OCI-LY7 (cell line): Measurements from ENCODE around the gene MED27. TPM values are rescaled to one million over a fixed set of nuclear protein-coding genes. Genes with fewer than 3 reads are reported as not detected.

Experiments
- BruUV-seq: library from RNA; stranded (reverse); fragments of 400-500 nt; replicated peaks from 2 replicates; lab custom pipeline; 2021; lab: Mats Ljungman, UMichigan
- CTCF ChIA-PET: fragments of 300-600 bp; sonication (Branson Sonifier 250); formaldehyde crosslinking; loops from one replicate; lab custom pipeline; 2022; ENCODE audit warnings: antibody characterized with exemption; ENCODE audit not compliant: unreplicated experiment; lab: Charles Lee
- POLR2A ChIA-PET: fragments of 300-600 bp; sonication (Branson Sonifier 250); formaldehyde crosslinking; loops from one replicate; lab custom pipeline; 2022; ENCODE audit warnings: antibody characterized with exemption; lab: Charles Lee
- DNase-seq: peaks from one replicate; pipeline ENCODE4 v3.0.0-alpha.2; 2015; ENCODE audit warnings: low spot score
- H2AFZ ChIP-seq: fragments of 200-600 bp; sonication (generic), shearing (Covaris generic); 2 replicates; pipeline ENCODE4 v1.6.1; 2014; ENCODE audit warnings: mild to moderate bottlenecking, antibody characterized with exemption, low read length, moderate library complexity
- H3K27ac ChIP-seq: fragments of 200-600 bp; sonication (generic); 2 replicates; pipeline ENCODE4 v1.5.1; 2014; ENCODE audit warnings: mixed run types, low read depth, mild to moderate bottlenecking, moderate library complexity, low read length, inconsistent platforms; ENCODE audit not compliant: poor library complexity, severe bottlenecking
- H3K36me3 ChIP-seq: fragments of 200-600 bp; sonication (generic); 2 replicates; pipeline ENCODE4 v1.6.1; 2014; ENCODE audit warnings: mild to moderate bottlenecking, antibody characterized with exemption, low read length, moderate library complexity, mixed read lengths; ENCODE audit not compliant: insufficient read depth
- H3K4me1 ChIP-seq: fragments of 200-600 bp; sonication (generic); 2 replicates; pipeline ENCODE4 v1.5.1; 2014; ENCODE audit warnings: mild to moderate bottlenecking, low read length; ENCODE audit not compliant: insufficient read depth, poor library complexity, severe bottlenecking
- H3K4me2 ChIP-seq: fragments of 200-600 bp; sonication (generic); 2 replicates; pipeline ENCODE4 v1.6.1; 2014; ENCODE audit warnings: mild to moderate bottlenecking, low read length
- H3K4me3 ChIP-seq: fragments of 200-600 bp; sonication (generic); 2 replicates; pipeline ENCODE4 v1.5.1; 2014; ENCODE audit warnings: mild to moderate bottlenecking, low read depth, low read length; ENCODE audit not compliant: poor library complexity, severe bottlenecking
- H3K79me2 ChIP-seq: fragments of 200-600 bp; sonication (generic); 2 replicates; pipeline ENCODE4 v1.6.1; 2016; ENCODE audit warnings: low read depth, mild to moderate bottlenecking, low read length, moderate library complexity, mixed read lengths; ENCODE audit not compliant: insufficient read depth
- H3K9me2 ChIP-seq: fragments of 200-600 bp; sonication (generic); 2 replicates; pipeline ENCODE4 v1.6.1; 2016; ENCODE audit warnings: mild to moderate bottlenecking, low read length, mixed read lengths; ENCODE audit not compliant: insufficient read depth
- H3K9me3 ChIP-seq: fragments of 200-600 bp; sonication (generic); 2 replicates; pipeline ENCODE4 v1.6.1; 2014; ENCODE audit warnings: mild to moderate bottlenecking, mixed run types, low read length, mixed read lengths
- H4K20me1 ChIP-seq: fragments of 200-600 bp; sonication (generic); 2 replicates; pipeline ENCODE4 v1.6.1; 2014; ENCODE audit warnings: mild to moderate bottlenecking, antibody characterized with exemption, low read length, moderate library complexity, mixed read lengths; ENCODE audit not compliant: insufficient read depth
- EZH2phosphoT487 ChIP-seq: fragments of 200-600 bp; sonication (generic); IDR thresholded peaks from 2 replicates; pipeline ENCODE4 v1.6.1; 2018; ENCODE audit warnings: low read depth, borderline replicate concordance, mild to moderate bottlenecking, mixed run types, antibody characterized with exemption, low read length, moderate library complexity, mixed read lengths
- intact Hi-C: fragments of 100-400 bp; cut with micrococcal nuclease; formaldehyde crosslinking; loops from one replicate; pipeline ENCODE4 v1.10.0; 2022; ENCODE audit not compliant: unreplicated experiment
- total RNA-seq, 2 experiments: library from RNA; depleted of rRNA in 1 of 2; stranded (reverse); fragments of >200 nt in 1 of 2; shearing (Covaris generic) in 1 of 2; gene quantifications; 2 replicates each; pipeline ENCODE4 v1.2.3, GENCODE V29; 2014 to 2022
- TF ChIP-seq, protein P1 (sequence below): fragments of 200-600 bp; sonication (generic); conservative IDR thresholded peaks from 2 replicates; pipeline ENCODE4 v1.5.1; 2014; ENCODE audit warnings: mild to moderate bottlenecking, antibody characterized with exemption, low read length, moderate library complexity, mixed read lengths

The MED27 gene
- total RNA-seq, 2 experiments from 2014 or later, result 23.1 to 32.6 TPM

DNA sequence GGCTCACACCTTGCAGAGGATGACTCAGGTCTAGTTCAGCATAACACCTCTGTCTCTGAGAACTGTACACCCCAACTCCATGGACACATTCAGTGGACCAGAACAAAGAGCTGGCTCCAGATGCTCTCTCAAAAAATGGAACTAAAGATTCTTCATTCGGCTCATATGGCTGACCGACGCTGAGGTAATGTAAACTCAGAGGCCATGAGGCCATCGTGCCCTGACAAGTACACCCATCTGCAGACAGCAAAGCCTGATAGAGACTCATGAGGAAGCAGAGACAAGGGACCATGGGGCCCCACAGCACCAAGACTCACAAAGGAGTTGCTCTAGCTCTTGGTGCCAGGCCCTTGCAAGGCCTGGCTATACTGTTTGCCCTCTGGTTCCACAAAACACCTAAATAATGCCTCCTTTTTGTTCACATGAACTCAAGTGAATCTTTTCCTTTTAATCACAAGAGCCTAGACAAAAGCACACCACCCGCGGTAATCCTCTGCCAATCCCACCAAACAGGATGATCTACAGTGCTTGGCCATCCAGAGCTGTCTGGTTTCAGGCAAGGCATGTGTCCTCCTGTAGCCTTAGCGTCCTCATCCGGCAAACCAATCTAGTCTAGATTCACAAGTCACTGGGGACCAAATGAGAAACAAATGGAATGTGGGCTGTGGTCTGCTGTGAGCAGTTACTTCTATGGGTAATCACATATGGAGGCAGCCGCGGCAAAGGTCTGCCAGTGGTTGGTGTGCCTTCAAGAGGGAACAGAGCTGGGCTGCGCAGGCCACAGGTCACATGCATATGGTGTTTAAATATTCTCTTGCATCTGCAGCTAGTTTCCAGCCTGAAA lies 22.7 kb downstream of the MED27 start:
- CTCF ChIA-PET, result no interaction called here
- Histone ChIP-seq H3K79me2 (0 out of 2 replicates have a peak, but pooled peaks cover 8% of the 10 kb centered on the region), H3K4me1 (peaks cover 8% of the 10 kb centered on the region), H3K27ac (no peak overlapping the region), H3K9me2 (no peaks in the 10 kb centered on the region), H3K4me3 (no peak overlapping the region), H3K9me3 (peaks cover 5% of the 10 kb centered on the region; the same call in 1 of the 2 replicates), H3K4me2 (no peak overlapping the region), H4K20me1 (0 out of 2 replicates have a peak, but pooled peaks cover 3% of the 10 kb centered on the region), H2AFZ (no peak overlapping the region), H3K36me3 (peaks cover 30% of the 10 kb centered on the region)
- BruUV-seq, result no TSS peak
- DNase-seq, result no peak
- POLR2A ChIA-PET, result no interaction called here
- intact Hi-C loops, result no loop called here
- TF ChIP-seq EZH2phosphoT487, result no peak
- TF ChIP-seq, protein P1, sequence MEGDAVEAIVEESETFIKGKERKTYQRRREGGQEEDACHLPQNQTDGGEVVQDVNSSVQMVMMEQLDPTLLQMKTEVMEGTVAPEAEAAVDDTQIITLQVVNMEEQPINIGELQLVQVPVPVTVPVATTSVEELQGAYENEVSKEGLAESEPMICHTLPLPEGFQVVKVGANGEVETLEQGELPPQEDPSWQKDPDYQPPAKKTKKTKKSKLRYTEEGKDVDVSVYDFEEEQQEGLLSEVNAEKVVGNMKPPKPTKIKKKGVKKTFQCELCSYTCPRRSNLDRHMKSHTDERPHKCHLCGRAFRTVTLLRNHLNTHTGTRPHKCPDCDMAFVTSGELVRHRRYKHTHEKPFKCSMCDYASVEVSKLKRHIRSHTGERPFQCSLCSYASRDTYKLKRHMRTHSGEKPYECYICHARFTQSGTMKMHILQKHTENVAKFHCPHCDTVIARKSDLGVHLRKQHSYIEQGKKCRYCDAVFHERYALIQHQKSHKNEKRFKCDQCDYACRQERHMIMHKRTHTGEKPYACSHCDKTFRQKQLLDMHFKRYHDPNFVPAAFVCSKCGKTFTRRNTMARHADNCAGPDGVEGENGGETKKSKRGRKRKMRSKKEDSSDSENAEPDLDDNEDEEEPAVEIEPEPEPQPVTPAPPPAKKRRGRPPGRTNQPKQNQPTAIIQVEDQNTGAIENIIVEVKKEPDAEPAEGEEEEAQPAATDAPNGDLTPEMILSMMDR, result no peak

DNA sequence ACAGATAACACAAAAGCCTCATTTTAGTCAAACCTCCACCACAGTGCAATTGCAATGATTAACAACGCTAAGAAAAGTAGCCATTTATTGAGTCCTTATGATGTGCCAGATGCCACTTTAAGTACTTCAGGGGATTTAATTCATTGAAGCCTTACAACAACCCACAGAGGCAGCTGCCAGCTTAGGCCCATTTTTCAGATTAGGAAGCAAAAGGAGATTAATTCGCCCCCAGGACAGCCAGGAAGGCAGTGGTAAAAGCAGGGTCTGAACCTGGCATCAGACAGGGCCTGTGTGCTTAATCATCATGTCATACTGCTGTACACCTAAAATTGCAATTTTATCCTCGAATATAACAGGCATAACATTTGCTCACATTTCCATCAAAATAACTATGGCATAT lies 23.9 kb downstream of the MED27 start:
- H3K9me2 ChIP-seq, result no peaks in the 10 kb centered on the region
- no peak overlapping the region for H3K4me3 ChIP-seq
- ChIA-PET POLR2A (no interaction called here), CTCF (interaction anchor here (0.6 kb wide), 1 partner anchor 377 kb away, joined by 3 read pairs; no protein-coding TSS in a partner anchor)
- H3K4me1 ChIP-seq, result peaks cover 8% of the 10 kb centered on the region
- H3K4me2 ChIP-seq, result no peak overlapping the region
- intact Hi-C loops, result no loop called here
- H3K27ac ChIP-seq, result no peak overlapping the region
- DNase-seq, result no peak
- no peak overlapping the region for H2AFZ ChIP-seq
- peaks cover 3% of the 10 kb centered on the region; the same call in 1 of the 2 replicates for H4K20me1 ChIP-seq
- peaks cover 30% of the 10 kb centered on the region for H3K36me3 ChIP-seq
- peaks cover 5% of the 10 kb centered on the region; the same call in 1 of the 2 replicates for H3K9me3 ChIP-seq
- no TSS peak for BruUV-seq
- 0 out of 2 replicates have a peak, but pooled peaks cover 8% of the 10 kb centered on the region for H3K79me2 ChIP-seq
- TF ChIP-seq EZH2phosphoT487, result no peak
- TF ChIP-seq, protein P1, result no peak

DNA sequence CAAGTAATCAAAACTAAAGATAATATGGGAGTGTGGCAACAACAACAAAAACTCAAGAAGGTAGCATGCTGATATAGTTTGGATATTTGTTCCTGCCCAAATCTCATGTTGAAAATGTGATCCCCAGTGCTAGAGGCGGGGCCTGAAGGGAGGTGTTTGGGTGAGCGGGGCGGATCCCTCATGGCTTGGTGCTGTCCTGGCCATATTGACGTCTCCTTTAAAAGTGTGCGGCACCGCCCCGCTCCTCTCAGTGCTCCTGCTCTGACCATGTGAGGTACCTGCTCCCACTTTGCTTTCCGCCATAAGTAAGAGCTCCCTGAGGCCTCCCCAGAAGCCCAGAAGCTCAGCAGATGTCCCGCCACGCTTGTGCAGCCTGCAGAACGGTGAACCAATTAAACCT lies 25.6 kb downstream of the MED27 start:
- H3K4me3 ChIP-seq, result no peak overlapping the region
- peaks cover 8% of the 10 kb centered on the region for H3K4me1 ChIP-seq
- H3K4me2 ChIP-seq, result no peak overlapping the region
- CTCF ChIA-PET, result no interaction called here
- no peak overlapping the region for H2AFZ ChIP-seq
- intact Hi-C loops, result no loop called here
- H3K9me3 ChIP-seq, result peaks cover 5% of the 10 kb centered on the region; the same call in 1 of the 2 replicates
- peaks cover 15% of the 10 kb centered on the region for H3K36me3 ChIP-seq
- H3K9me2 ChIP-seq, result no peaks in the 10 kb centered on the region
- peaks cover 8% of the 10 kb centered on the region for H4K20me1 ChIP-seq
- H3K79me2 ChIP-seq, result 0 out of 2 replicates have a peak, but pooled peaks cover 8% of the 10 kb centered on the region
- BruUV-seq, result no TSS peak
- no peak for DNase-seq
- POLR2A ChIA-PET, result no interaction called here
- H3K27ac ChIP-seq, result no peak overlapping the region
- TF ChIP-seq, protein P1, result no peak
- TF ChIP-seq EZH2phosphoT487, result no peak
